Tibial nerve (tissue), 4 donors: ENCODE data around the gene ATAD3B.

Experiments used
- CTCF ChIP-seq, 5 experiments: fragments of 200-600 bp in 3 of 5; fragments of 450-650 bp in 2 of 5; sonication (generic) in 3 of 5; IDR thresholded peaks; one replicate each; pipeline ENCODE4 v1.5.1; 2016 to 2019; ENCODE audit warnings: antibody characterized with exemption in 5 of 5, mild to moderate bottlenecking in 3 of 5, moderate library complexity in 2 of 5
- EP300 ChIP-seq, 2 donors: sonication (generic); formaldehyde crosslinking; IDR thresholded peaks; one replicate each; pipeline ENCODE4 v1.6.1; 2017; ENCODE audit warnings: antibody characterized with exemption in 2 of 2, mild to moderate bottlenecking in 1 of 2
- POLR2A ChIP-seq, 2 donors: fragments of 450-650 bp; IDR thresholded peaks; one replicate each; pipeline ENCODE4 v1.6.1; 2017; ENCODE audit warnings: antibody characterized with exemption in 2 of 2, mild to moderate bottlenecking in 2 of 2, moderate library complexity in 2 of 2

GRCh38 chr1:1542766-1543705 is 71.5 kb downstream of the ATAD3B start:
- TF ChIP-seq CTCF (IDR thresholded peaks at IDR 0.05) (no peak), POLR2A (IDR thresholded peaks at IDR 0.05) (no peak), EP300 (IDR thresholded peaks at IDR 0.05) (no peak)
